Neuron (in vitro differentiated cells): Measurements from ENCODE around the gene CD2.

Experiments used
- H2AFZ ChIP-seq: one replicate; pipeline ENCODE4 v1.6.1; 2013; ENCODE audit warnings: low read depth, mild to moderate bottlenecking, inconsistent platforms, low read length, moderate library complexity
- H3K27me3 ChIP-seq: one replicate; pipeline ENCODE4 v1.6.1; 2013; ENCODE audit warnings: low read length; ENCODE audit not compliant: insufficient read depth
- H3K36me3 ChIP-seq: one replicate; pipeline ENCODE4 v1.6.1; 2013; ENCODE audit warnings: low read length; ENCODE audit not compliant: insufficient read depth
- H3K4me1 ChIP-seq: one replicate; pipeline ENCODE4 v1.6.1; 2013; ENCODE audit warnings: low read length; ENCODE audit not compliant: insufficient read depth
- H3K4me3 ChIP-seq: 2 replicates; pipeline ENCODE4 v1.5.1; 2013; ENCODE audit warnings: mild to moderate bottlenecking, low read length, moderate library complexity
- H3K9me3 ChIP-seq: one replicate; pipeline ENCODE4 v1.6.1; 2013; ENCODE audit warnings: low read length

CD2 gene

DNA sequence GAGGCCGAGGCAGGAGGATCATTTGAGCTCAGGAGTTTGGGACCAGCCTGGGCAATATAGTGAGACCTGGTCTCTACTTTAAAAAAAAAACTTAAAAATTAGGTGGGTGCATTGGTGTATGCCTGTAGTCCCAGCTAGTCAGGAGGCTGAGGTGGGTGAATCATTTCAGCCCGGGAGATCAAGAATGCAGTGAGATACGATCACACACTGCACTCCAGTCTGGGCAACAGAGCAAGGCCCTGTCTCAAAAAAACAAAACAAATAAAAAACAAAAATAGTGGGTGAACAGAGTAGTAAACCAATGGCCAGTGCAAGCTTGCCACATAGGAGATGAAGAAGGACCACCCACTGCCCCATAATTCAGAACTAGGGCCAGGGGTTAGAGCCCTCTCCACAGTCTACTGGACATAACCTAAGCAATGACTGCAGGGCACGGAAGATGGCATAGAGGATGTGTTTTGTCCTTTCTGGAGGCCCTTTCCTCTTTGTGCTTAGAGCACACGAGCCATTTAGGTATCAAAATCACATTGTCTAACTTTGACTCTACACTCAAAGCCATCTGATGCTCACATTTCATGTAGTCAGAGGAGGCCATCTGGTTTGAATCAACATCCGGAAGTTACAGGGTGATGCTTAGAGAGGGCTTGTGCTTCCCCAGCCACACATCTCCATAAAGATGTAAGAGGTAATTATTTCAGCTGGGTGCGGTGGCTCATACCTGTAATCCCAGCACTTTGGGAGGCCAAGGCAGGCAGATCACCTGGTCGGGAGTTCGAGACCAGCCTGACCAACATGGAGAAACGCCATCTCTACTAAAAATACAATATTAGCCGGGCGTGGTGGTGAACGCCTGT, 12.6 kb downstream of the CD2 start:
- Histone ChIP-seq H3K4me3 (no peak overlapping the region), H2AFZ (no peak overlapping the region)

DNA sequence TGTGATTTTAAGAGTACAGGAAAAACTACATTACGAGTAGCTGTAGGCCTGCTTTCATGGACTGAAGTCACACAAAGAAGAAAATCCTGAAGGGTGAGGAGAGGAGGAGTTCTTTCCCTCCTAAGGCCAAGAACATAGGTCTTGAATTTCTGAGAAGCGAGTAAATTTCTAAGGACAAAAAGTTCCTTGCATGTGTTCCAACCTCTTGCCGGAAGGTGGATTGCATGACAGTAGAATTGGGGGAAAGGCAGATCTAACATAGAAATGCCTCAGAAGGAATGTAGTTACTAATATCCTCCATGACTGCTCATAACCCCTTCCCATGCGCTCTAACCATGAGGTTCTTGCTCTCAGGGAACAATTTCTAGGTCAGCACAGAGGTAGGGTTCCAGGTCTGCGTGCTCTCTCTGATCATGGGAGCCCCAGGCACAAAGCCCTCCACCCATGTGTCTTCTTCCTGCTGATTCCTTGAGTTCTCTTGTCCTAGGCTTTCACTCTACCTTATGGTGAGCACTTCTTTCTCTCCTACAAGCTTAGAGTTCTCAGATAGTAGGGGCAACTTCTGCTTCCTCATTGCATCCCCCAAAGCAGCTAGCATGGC, 13.7 kb downstream of the CD2 start:
- Histone ChIP-seq H3K9me3 (peaks cover 2% of the 10 kb centered on the region), H2AFZ (no peak overlapping the region), H3K27me3 (peaks cover 25% of the 10 kb centered on the region), H3K4me1 (peaks cover 10% of the 10 kb centered on the region), H3K4me3 (no peak overlapping the region), H3K36me3 (no peaks in the 10 kb centered on the region)

More for the DNA sequence above, 12.6 kb downstream of the CD2 start:
- Histone ChIP-seq H3K36me3 (no peaks in the 10 kb centered on the region), H3K4me1 (peaks cover 15% of the 10 kb centered on the region), H3K27me3 (peaks cover 25% of the 10 kb centered on the region), H3K9me3 (peaks cover 2% of the 10 kb centered on the region)

DNA sequence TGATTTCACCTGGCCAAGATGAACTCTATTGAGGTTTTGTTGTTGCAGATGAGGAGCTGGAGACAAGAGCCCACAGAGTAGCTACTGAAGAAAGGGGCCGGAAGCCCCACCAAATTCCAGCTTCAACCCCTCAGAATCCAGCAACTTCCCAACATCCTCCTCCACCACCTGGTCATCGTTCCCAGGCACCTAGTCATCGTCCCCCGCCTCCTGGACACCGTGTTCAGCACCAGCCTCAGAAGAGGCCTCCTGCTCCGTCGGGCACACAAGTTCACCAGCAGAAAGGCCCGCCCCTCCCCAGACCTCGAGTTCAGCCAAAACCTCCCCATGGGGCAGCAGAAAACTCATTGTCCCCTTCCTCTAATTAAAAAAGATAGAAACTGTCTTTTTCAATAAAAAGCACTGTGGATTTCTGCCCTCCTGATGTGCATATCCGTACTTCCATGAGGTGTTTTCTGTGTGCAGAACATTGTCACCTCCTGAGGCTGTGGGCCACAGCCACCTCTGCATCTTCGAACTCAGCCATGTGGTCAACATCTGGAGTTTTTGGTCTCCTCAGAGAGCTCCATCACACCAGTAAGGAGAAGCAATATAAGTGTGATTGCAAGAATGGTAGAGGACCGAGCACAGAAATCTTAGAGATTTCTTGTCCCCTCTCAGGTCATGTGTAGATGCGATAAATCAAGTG, 14.3 kb downstream of the CD2 start:
- peaks cover 25% of the 10 kb centered on the region for H3K27me3 ChIP-seq
- peaks cover 3% of the 10 kb centered on the region for H3K4me1 ChIP-seq
- H3K36me3 ChIP-seq = no peaks in the 10 kb centered on the region
- H3K4me3 ChIP-seq = no peak overlapping the region
- H3K9me3 ChIP-seq = peaks cover 2% of the 10 kb centered on the region
- H2AFZ ChIP-seq = no peak overlapping the region

DNA sequence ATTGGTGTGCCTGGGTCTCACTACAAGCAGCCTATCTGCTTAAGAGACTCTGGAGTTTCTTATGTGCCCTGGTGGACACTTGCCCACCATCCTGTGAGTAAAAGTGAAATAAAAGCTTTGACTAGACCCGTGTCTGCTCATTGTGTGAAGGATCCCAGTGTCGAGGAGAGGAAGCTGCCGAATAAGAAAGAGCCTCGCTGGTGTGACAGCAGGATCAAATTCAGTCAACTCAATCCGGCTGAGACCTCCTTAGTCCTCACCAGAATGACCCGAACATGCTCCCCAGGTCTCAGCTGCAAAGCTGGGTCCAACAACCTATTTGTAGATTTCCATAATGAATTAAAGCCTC, 14.8 kb downstream of the CD2 start:
- no peak overlapping the region for H2AFZ ChIP-seq
- H3K9me3 ChIP-seq = peaks cover 2% of the 10 kb centered on the region
- no peaks in the 10 kb centered on the region for H3K36me3 ChIP-seq
- H3K27me3 ChIP-seq = peaks cover 25% of the 10 kb centered on the region
- no peak overlapping the region for H3K4me3 ChIP-seq
- no peaks in the 10 kb centered on the region for H3K4me1 ChIP-seq

DNA sequence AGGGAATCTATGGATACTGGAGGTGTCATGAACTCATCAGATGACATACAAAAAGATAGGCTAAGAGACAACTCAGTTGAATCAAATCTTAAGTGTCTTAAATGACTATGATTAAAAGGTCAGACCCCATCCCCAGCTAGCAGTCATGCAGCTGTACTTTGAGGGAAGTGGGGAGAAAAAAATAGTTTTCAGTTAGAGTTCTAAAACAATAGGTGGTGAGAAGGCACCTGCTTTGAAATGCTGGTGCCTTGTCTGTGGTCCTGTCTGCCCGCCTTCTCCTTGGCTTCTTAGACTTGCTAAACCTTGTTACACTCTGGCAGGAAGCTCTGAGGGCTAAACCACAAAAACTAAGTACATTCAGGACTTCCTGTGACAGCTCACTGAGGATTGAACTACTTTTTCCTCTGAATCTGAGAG, 15.3 kb downstream of the CD2 start:
- Histone ChIP-seq H3K4me1 (no peaks in the 10 kb centered on the region), H3K9me3 (peaks cover 2% of the 10 kb centered on the region), H3K27me3 (peaks cover 25% of the 10 kb centered on the region), H2AFZ (no peak overlapping the region), H3K36me3 (no peaks in the 10 kb centered on the region), H3K4me3 (no peak overlapping the region)

DNA sequence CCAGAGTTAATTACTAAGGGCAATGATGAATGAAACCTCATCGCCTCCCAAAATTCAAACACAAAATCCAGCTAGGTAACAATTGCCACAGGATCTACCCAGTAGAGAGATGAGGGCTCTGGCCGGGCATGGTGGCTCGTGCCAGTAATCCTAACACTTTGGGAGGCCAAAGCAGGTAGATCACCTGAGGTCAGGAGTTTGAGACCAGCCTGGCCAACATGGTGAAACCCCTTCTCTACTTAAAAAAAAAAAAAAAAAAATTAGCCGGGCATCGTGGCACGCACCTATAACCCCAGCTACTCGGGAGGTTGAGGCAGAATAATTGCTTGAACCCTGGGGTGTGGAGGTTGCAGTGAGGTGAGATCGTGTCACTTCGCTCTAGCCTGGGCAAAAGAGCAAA, 15.8 kb downstream of the CD2 start:
- no peak overlapping the region for H2AFZ ChIP-seq
- no peak overlapping the region for H3K4me3 ChIP-seq
- H3K36me3 ChIP-seq = no peaks in the 10 kb centered on the region
- H3K9me3 ChIP-seq = peaks cover 2% of the 10 kb centered on the region
- H3K27me3 ChIP-seq = peaks cover 22% of the 10 kb centered on the region
- H3K4me1 ChIP-seq = no peaks in the 10 kb centered on the region

DNA sequence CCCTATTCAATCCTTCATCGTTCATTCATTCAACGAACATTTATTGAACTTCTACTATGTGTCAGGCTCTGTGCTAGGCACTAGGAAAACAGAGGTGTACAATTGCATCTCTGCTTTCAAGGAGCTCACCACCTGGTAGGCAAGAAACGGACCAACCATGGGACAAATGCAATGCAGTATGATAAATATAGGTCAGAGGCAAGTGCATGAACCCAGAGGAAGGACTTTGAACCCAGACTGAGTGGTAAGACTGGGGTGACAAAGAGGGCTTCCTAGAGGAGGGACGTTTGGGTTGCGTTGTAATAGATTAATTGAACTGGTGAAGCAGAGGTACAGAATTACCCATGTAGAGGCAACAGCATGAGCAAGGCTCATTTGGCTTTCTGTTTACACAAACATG, 16.4 kb downstream of the CD2 start:
- Histone ChIP-seq H3K4me1 (no peaks in the 10 kb centered on the region), H3K4me3 (no peak overlapping the region), H3K36me3 (no peaks in the 10 kb centered on the region), H2AFZ (no peak overlapping the region), H3K9me3 (peaks cover 2% of the 10 kb centered on the region), H3K27me3 (peaks cover 18% of the 10 kb centered on the region)

DNA sequence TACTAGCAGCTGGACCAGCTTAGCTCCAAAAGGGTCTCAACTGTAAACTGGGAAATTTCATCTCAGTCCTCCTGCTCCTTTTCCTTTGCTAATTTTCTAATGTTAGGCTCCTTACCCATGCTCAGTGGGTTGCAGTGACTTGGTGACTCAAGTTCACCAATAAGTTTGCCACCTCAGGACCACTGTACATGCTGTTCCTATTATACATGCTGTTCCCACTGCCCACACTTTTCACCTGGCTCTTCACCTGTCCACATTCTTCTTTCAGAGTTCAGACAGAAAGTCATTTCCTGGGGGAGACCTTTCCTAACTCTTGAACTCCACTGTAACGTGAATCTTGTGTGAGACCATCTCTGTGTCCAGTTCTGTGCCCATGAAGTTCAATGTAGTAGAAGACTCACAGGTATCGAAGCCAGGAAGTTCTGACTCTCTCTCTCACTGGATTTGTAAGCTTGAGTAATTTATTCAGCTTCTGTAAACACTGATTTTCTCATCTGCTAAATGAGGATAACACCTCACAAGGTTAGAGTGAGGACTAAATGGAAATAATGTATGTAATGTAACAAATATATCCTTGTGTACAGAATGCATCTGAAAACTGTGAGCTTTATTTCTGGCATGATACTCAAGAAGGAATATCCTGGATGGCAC, 17.9 kb downstream of the CD2 start:
- peaks cover 2% of the 10 kb centered on the region for H3K9me3 ChIP-seq
- H2AFZ ChIP-seq = no peak overlapping the region
- peaks cover 12% of the 10 kb centered on the region for H3K27me3 ChIP-seq
- H3K36me3 ChIP-seq = no peaks in the 10 kb centered on the region
- no peak overlapping the region for H3K4me3 ChIP-seq
- H3K4me1 ChIP-seq = no peaks in the 10 kb centered on the region

DNA sequence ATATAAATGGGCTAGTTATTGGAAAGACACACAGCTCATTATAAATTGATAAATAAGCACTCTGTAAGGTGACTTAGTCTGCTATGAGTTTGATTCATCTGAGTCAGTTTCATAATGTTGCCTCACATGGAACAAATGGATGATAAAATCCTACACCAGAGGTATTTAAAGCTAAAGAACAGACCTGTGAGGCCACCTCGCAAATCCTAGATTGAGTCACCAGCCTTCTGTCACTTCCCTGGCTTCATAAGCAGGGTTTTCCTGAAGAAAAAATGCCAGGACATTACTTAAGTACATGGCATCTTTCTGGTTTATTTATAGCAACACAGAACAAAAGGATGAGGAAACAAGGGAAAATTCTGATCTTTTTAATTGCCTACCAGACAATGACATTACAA, 18.4 kb downstream of the CD2 start:
- no peak overlapping the region for H3K4me3 ChIP-seq
- peaks cover 2% of the 10 kb centered on the region for H3K9me3 ChIP-seq
- no peaks in the 10 kb centered on the region for H3K36me3 ChIP-seq
- H2AFZ ChIP-seq = no peak overlapping the region
- H3K4me1 ChIP-seq = no peaks in the 10 kb centered on the region
- H3K27me3 ChIP-seq = peaks cover 12% of the 10 kb centered on the region

DNA sequence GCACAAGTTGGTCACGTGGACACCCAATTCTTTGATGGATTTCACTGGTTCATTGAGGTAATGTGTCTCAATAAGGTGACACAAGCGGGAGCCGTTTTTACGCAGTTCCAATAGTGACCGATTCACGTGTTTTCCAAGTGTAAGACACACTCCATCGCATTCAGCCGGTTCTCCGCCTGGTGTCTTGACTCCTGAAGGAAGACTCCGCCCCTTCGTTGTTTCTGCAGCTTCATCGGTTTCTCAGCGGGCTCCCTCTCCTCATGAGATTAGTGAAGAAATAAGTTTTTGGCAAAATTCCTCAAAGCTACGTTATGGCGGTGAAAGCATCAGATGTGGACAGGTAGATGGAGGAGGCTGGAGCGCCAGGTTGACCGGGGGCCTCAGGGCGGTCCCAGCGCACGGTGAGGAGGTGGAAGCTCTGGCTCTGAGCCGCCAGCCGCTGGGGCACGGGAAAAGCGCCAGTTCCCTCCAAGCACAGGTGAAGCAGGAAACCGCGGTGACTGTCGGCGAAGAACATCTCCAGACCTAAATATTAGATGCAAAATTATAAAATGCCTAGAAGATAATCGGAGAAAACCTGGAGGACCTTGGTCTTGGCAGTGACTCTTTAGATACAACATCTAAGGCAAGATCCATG, 21.0 kb downstream of the CD2 start:
- peaks cover 2% of the 10 kb centered on the region for H3K27me3 ChIP-seq
- H3K4me3 ChIP-seq = no peak overlapping the region
- no peaks in the 10 kb centered on the region for H3K36me3 ChIP-seq
- H2AFZ ChIP-seq = no peak overlapping the region
- no peaks in the 10 kb centered on the region for H3K9me3 ChIP-seq
- H3K4me1 ChIP-seq = peaks cover 3% of the 10 kb centered on the region

DNA sequence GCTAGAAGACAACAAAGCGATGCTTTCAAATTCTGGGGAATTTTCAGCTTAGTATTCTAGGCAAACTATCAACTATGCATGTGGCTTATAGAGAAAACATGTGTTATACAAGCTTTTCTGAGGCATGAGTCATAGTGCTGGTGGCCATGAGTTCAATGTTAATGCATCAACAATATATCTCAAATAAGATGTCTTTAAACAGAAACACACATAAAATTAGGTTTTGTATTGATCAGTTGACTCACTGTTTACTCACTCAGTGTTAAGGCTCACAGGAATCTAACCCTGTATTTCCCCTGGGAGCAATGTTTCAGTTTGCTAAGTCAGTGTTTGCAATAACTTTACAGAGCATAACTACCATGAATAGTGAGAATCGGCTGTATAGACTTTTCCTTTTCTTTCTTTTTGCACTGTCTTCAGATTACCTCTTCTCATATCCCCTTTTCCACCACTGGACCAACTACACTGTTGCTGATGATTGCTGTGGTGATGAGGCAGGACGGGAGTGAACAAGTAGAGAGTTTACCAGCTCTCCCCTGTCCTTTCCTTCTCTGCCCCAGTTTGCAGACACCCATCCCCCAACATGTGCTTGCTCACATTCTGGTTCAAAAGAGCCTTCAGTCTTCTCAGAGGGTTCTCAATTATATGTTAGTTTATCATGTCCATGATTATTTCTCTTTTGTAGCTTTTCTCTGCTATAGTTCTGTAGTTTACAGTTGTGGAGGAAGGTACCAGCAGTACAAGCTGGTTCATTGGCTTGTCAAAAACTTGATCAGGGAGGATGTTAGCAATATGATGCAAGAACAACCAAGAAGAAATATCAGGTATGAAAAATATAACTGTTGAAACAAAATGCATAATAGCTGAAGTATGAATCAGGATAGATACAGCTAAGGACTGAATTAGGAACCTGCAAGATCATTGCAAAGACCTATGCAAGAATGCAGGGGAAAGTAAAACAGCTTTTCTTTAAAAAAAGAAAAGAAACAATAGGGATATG, 23.9 kb downstream of the CD2 start:
- Histone ChIP-seq H3K4me3 (no peak overlapping the region), H3K27me3 (no peaks in the 10 kb centered on the region), H3K9me3 (no peaks in the 10 kb centered on the region), H3K36me3 (no peaks in the 10 kb centered on the region), H3K4me1 (peaks cover 3% of the 10 kb centered on the region), H2AFZ (no peak overlapping the region)

DNA sequence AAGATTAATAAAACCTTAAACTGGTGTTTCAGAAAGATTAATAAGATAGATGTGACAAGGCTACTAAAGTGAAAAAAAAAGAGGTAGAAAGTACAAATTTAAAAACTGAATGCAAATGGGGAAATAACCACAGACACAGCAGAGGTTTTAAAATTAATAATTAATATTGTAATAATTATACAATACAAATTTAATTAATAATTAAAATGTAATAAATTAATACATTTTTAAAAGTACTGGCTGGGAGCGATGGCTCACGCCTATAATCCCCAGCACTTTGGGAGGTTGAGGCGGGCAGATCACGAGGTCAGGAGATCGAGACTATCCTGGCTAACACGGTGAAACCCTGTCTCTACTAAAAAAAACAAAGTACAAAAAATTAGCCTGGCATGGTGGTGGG, 26.8 kb downstream of the CD2 start:
- Histone ChIP-seq H3K4me3 (no peak overlapping the region), H3K36me3 (no peaks in the 10 kb centered on the region), H3K4me1 (peaks cover 3% of the 10 kb centered on the region), H2AFZ (no peak overlapping the region), H3K27me3 (peaks cover 2% of the 10 kb centered on the region), H3K9me3 (no peaks in the 10 kb centered on the region)
